ENCODE data around the gene ERN2. TPM values are rescaled to one million over a fixed set of nuclear protein-coding genes. Genes with fewer than 3 reads are reported as not detected.

Gene ERN2
- total RNA-seq, 1 experiment from 2014 or later, result 2.1 TPM

DNA sequence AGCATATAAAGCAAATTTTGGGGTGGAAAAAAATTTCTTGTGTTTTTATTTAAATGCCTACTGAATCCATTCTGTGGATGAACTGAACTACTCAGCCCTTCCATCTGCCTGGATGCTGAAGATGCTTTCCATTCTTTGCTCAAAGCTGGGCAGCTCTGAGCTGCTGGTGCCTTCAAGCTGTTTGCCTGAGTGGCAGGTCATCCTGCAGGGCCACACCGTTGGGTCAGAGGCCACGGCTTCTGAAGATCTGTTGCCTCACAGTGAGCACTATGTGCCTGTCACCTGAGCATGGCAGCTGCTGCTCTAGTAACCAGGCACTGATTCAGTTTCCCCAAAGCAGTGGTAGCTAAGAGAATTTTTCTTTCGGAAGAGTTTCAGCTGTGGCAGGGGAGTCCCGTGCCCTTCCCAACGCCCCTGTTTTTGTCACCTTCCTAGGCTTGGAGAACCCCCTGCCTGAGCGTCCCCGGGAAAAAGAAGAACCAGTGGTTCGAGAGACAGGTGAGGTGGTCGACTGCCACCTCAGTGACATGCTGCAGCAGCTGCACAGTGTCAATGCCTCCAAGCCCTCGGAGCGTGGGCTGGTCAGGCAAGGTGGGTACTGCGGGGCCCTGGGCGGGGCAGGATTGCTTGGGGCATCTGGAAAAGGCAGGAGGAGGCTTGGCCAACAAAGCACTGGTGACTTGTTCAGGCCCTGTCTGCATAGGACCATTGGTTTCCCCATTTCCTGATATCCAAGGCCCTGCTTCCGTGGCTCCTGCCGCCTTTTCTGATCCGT, 25.8 kb downstream of the ERN2 start:
- no peaks in the 10 kb centered on the region for H3K9me3 Mint-ChIP-seq
- no peaks in the 10 kb centered on the region for H3K27me3 ChIP-seq (ENCODE audit: insufficient read depth, low read length)
- H3K79me2 ChIP-seq (ENCODE audit: insufficient read depth, low read length), result no peaks in the 10 kb centered on the region
- no peak overlapping the region for H3K23ac ChIP-seq (ENCODE audit: insufficient read length, low read depth, low read length)
- H3K36me3 Mint-ChIP-seq (ENCODE audit: insufficient read depth in 1 of 3, low read depth in 3 of 3), result peaks cover 59 to 93% (median 89%) of the 10 kb centered on the region in 3 experiments
- H2BK15ac ChIP-seq (ENCODE audit: low read depth, low read length), result no peak overlapping the region
- H3K14ac ChIP-seq (ENCODE audit: insufficient read depth, low read length), result no peak overlapping the region
- H3K56ac ChIP-seq (ENCODE audit: insufficient read length, low read depth, low read length), result no peak overlapping the region
- H4K8ac ChIP-seq (replicated peaks; ENCODE audit: insufficient read length, low read depth, low read length), result no peak overlapping the region
- no peak overlapping the region for H2AFZ ChIP-seq (ENCODE audit: low read length)
- H3K23me2 ChIP-seq (ENCODE audit: insufficient read length, low read depth, low read length, poor library complexity, severe bottlenecking), result no peaks in the 10 kb centered on the region
- no peak overlapping the region for H3T11ph ChIP-seq (ENCODE audit: low read length)
- no CpG with 5 or more reads among the region's 16 CpGs for WGBS (ENCODE audit: extremely low coverage, insufficient read length, low lambda C conversion rate)
- H4K5ac ChIP-seq (ENCODE audit: insufficient read length, low read depth, low read length), result no peak overlapping the region
- no peaks in the 10 kb centered on the region for H3K4me1 ChIP-seq (ENCODE audit: insufficient read depth, low read length)
- H2BK12ac ChIP-seq (ENCODE audit: insufficient read length, low read depth, low read length), result no peak overlapping the region
- no peak overlapping the region for H3K4me3 Mint-ChIP-seq
- H3K9me3 ChIP-seq (ENCODE audit: control insufficient read depth, low read depth, low read length), result no peaks in the 10 kb centered on the region
- no peak for DNase-seq
- no peak overlapping the region for H3K27ac ChIP-seq (ENCODE audit: insufficient read length, low read depth, low read length)
- H2BK5ac ChIP-seq (ENCODE audit: insufficient read length, low read length), result no peak overlapping the region
- H2AK5ac ChIP-seq (ENCODE audit: insufficient read length, low read length), result no peak overlapping the region
- no peaks in the 10 kb centered on the region for H4K20me1 ChIP-seq (ENCODE audit: control insufficient read depth, insufficient read depth, insufficient read length)
- TF ChIP-seq, protein P1, sequence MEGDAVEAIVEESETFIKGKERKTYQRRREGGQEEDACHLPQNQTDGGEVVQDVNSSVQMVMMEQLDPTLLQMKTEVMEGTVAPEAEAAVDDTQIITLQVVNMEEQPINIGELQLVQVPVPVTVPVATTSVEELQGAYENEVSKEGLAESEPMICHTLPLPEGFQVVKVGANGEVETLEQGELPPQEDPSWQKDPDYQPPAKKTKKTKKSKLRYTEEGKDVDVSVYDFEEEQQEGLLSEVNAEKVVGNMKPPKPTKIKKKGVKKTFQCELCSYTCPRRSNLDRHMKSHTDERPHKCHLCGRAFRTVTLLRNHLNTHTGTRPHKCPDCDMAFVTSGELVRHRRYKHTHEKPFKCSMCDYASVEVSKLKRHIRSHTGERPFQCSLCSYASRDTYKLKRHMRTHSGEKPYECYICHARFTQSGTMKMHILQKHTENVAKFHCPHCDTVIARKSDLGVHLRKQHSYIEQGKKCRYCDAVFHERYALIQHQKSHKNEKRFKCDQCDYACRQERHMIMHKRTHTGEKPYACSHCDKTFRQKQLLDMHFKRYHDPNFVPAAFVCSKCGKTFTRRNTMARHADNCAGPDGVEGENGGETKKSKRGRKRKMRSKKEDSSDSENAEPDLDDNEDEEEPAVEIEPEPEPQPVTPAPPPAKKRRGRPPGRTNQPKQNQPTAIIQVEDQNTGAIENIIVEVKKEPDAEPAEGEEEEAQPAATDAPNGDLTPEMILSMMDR (conservative IDR thresholded peaks at IDR 0.05), result no peak
- no peak overlapping the region for H3K4me2 ChIP-seq (ENCODE audit: insufficient read depth, insufficient read length, low read length)
- no peak overlapping the region for H3K18ac ChIP-seq (ENCODE audit: insufficient read length, low read depth, low read length)
- H3K79me1 ChIP-seq (ENCODE audit: insufficient read depth, low read depth, low read length, poor library complexity, severe bottlenecking), result no peaks in the 10 kb centered on the region
- H3K27ac Mint-ChIP-seq, result peak overlapping the region in 2 of 3 experiments; percentile 68 to 70; a peak in 3 of 7 replicates
- no peak overlapping the region for H2BK120ac ChIP-seq (ENCODE audit: low read depth, low read length, poor library complexity, severe bottlenecking)
- H3K4ac ChIP-seq (ENCODE audit: low read depth, low read length), result no peak overlapping the region
- H3K9ac ChIP-seq (ENCODE audit: extremely low read depth, insufficient read length, low read length), result no peak overlapping the region
- H2BK20ac ChIP-seq (ENCODE audit: low read depth, low read length, poor library complexity, severe bottlenecking), result no peak overlapping the region
- no peak overlapping the region for H4K91ac ChIP-seq (ENCODE audit: insufficient read length, low read depth, low read length)
- no peaks in the 10 kb centered on the region for H3K4me1 Mint-ChIP-seq
- H3K27me3 Mint-ChIP-seq (ENCODE audit: low read depth), result no peaks in the 10 kb centered on the region
